Stimulated activated naive CD8-positive, alpha-beta T cell treated with anti-CD3 and anti-CD28 coated beads, Interleukin-15, Interleukin-2, amounts not matched to agents 100 U/mL and 50 U/mL, for 24 hours (primary cell): ENCODE measurements around the gene STX11.

Source experiments
- ATAC-seq: fragments of 150-1000 bp; cut with Tn5 transposase; one replicate; pipeline ENCODE4 v1.10.0; 2021
- DNase-seq: peaks from one replicate; pipeline ENCODE4 v3.0.0; 2021

The STX11 gene

DNA sequence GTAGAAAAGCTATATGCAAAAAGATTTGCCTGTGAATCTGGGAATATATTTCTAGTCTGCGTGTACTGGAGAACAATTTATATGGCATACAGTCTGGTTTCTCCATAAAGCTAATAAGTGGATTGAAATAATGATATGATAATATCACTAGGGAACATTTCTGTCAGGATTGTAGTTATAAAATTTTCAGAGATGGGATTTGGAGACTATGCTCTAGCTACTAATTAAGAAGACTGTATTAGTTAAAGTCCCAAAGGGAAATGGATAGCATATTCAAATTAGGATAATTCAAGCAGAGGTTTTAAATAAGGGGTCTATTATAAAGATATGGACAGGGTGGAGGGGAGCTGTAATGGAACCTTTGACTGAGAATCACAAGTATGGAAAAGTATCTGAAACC, 7.2 kb upstream of the STX11 start:
- no peak for ATAC-seq
- DNase-seq = no peak

- DNase-seq (no peak), ATAC-seq (no peak)
Observed at GRCh38 chr6:144143878-144144277, 6.4 kb upstream of the STX11 start.

- no peak for ATAC-seq
- no peak for DNase-seq
Observed at GRCh38 chr6:144144996-144145395, 5.3 kb upstream of the STX11 start.

GRCh38 chr6:144145541-144145940, 4.8 kb upstream of the STX11 start:
- ATAC-seq (no peak), DNase-seq (no peak)

DNA sequence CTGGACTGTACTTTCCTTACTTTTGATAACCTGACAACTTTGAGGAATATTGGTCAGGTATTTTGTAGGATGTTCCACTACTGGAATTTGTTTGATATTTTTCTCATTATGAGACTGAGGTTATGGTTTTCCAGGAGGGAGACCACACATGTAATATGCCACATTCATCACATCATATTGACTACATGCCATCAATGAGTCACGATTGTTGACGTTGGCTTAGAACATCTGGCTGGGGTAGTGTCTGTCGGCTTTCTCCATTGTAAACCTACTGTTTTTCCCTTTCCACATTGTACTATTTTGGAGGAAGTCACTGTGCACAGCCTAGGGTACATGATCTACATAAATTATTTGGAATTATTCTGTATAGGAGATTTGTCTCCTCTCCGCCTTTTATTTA, 1.4 kb upstream of the STX11 start:
- DNase-seq (no peak), ATAC-seq (no peak)

- no peak for DNase-seq
- no peak for ATAC-seq
Observed at GRCh38 chr6:144149558-144149893, 791 bp upstream of the STX11 start.

GRCh38 chr6:144150710-144151657, 667 bp downstream of the STX11 start:
- DNase-seq (peak; percentile 59), ATAC-seq (peak; percentile 74)

- no peak for ATAC-seq
- no peak for DNase-seq
Observed at GRCh38 chr6:144152334-144152900, 2.1 kb downstream of the STX11 start.

DNA sequence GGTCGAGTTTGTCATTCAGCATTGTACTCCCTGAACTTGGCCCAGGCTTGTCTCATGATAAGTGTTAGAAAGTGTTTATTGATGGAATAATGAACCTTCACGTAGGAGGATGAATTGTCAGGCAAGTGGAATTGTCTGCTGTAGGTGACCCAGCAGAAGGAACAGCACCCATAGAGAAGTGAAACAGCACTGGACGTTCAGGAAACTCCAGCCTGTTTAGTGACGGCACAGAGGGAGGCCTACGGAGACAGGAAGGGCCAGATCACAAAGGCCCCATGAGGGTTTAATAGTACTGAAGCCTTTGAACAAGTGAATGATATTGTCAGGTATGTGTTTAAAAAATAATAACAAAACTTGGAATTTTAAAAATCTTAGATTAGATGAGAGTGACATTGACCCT, 2.9 kb downstream of the STX11 start:
- no peak for DNase-seq
- ATAC-seq = no peak

DNA sequence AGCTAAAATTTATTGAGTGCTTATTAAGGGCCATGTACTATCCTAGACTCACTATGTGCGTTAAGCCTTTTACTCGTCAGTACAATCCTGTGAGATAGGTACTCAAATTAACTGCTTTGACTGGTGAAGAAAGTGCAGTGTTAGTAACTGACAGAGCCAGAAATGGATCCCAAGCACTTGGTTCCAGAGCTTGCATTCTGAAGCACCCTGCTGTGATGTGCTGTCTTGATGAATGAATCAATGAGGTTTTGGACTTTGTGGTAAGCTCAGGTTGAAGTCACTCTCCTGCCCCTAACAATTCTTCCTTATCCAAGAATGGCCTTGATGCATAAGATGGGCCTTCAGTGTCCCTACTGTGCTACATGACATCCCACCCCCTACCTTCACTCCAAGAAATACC, 3.7 kb downstream of the STX11 start:
- no peak for DNase-seq
- ATAC-seq = no peak

- no peak for DNase-seq
- no peak for ATAC-seq
Observed at GRCh38 chr6:144155529-144155928, 5.2 kb downstream of the STX11 start.

DNA sequence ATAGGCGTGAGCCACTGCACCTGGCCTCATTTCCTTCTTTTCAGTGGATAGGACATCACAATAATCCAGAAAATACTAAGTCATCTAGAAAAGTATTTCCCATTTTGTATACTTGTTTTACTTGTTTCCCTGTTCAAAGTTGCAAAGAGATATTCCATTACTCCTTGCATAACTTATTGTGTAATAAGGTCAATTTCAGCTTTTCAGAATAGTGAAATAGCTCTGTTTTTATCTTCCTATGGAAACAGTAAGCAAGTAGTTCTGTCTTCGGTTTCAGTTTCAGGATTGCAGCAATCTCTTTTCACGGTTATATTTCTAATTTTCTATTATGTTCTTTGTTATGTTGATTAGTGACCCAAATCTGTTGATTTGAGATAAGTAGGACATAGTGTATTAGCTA, 6.0 kb downstream of the STX11 start:
- DNase-seq (no peak), ATAC-seq (no peak)

DNA sequence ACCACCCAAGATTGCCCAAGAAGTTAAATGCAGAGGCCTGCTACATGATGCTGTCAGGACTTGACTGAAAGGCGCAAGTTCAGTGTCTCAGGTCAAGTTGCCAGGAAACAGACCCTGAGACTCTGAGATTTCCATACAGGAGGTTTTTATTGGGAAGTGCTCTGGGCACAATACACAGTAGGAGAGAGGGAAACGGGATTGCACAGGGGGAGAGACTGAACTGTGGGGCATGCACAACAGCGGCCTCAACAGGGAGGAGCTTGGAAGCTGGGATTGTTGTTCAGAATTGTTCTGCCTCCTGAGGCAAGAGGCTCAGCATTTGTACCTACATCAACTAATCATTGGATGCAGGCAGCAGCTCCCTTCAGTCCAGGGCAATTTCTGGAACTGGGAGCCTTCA, 6.7 kb downstream of the STX11 start:
- DNase-seq = no peak
- no peak for ATAC-seq

GRCh38 chr6:144158133-144158532, 7.8 kb downstream of the STX11 start:
- ATAC-seq = no peak
- DNase-seq = no peak

DNA sequence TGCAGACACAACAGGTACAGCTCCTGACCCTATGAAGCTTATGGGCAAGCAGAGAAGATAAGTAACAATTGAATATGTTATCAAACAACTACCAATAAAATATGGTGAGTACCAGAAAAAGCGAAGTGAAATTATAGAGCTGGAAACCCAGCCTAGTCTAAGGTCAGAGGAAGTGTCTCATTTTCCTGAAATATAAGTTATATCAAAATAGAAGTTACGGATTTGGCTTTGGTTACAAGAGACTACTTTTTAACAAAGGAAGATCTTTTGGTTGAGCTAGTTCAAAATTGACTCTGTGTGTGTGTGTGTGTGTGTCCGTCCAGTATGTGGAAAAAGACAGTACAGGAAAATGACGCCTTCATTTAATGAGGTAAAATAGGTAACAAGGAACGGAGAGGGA, 8.9 kb downstream of the STX11 start:
- ATAC-seq = no peak
- DNase-seq = no peak

DNA sequence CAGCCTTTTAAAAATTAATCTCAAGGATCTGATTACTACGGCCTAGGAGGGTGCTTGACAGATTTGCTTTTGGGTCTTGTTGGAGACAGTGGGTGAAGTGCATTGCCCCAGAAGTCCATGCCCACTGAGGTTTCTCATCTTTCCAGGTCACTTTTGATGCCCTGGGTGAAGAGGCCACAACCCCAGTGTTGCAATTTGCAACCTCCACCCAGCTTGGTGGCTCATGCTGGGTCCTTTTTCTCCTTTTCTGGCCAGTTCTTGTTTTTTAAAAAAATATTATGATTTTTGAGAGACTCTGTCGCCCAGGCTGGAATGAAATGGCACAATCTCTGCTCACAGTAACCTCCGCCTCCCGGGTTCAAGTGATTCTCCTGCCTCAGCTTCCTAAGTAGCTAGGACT, 9.4 kb downstream of the STX11 start:
- ATAC-seq = no peak
- no peak for DNase-seq

GRCh38 chr6:144160431-144161005, 10.2 kb downstream of the STX11 start:
- ATAC-seq = no peak

GRCh38 chr6:144161975-144162374, 11.7 kb downstream of the STX11 start:
- DNase-seq (no peak), ATAC-seq (no peak)

More at GRCh38 chr6:144160431-144161005, 10.2 kb downstream of the STX11 start:
- no peak for DNase-seq

DNA sequence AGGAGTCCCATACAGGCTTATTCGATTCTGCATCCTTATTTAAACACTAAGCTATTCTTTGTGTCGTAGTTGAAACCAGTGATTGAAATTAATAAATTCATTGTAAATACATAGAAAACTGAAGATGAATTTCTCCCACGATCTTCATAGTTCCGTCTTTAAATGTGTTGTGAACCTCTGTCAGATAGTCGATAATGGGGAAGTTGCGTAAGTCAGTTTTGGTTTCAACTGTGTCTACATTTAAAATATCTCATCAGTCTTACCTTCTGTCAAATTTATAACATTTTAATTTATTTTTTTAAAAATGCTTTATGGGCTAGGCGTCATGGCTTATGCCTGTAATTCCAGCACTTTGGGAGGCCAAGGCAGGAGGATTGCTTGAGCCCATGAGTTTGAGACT, 12.7 kb downstream of the STX11 start:
- DNase-seq (no peak), ATAC-seq (no peak)

- no peak for DNase-seq
- no peak for ATAC-seq
Observed at GRCh38 chr6:144165784-144166183, 15.5 kb downstream of the STX11 start.

DNA sequence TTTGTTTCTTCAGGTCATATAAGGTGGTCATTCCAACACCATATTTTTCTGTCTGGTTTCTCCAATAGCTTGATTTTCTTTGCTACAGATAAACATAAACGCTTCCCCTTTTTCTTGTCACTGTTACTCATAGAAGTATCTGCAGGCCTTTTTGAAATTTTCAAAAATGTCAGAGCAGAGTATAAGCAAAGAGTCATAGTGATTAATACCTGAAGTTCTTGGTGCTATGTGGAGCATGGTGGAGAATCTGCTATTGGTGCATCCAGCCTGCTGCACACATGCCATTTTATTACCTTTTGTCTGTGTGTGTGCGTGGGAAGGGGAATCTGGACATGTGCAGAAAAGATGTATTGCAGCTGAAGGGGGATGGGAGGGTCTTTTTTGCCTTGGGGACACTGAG, 19.7 kb downstream of the STX11 start:
- ATAC-seq (no peak), DNase-seq (no peak)

DNA sequence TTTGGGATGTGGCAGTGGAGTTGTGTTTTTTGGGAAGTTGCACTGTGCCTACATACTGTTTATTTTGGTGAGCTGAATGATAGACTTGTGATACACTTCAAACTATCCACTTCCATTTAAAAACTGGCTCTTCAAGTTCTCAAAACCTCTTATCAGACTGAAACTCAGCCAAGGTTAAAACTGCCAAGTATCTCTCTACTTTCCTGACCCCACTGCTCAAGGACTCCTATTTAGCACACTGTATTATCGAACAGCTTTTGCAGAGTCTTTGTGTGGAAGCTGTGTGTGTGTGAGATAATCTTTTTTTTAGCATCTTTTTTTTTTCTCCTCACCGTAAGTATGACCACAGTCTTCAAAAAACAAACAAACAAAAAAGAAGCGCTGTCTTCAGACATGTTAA, 21.1 kb downstream of the STX11 start:
- DNase-seq = no peak

GRCh38 chr6:144174006-144174405, 23.7 kb downstream of the STX11 start:
- DNase-seq = no peak

More for the DNA sequence above, 21.1 kb downstream of the STX11 start:
- ATAC-seq = no peak

DNA sequence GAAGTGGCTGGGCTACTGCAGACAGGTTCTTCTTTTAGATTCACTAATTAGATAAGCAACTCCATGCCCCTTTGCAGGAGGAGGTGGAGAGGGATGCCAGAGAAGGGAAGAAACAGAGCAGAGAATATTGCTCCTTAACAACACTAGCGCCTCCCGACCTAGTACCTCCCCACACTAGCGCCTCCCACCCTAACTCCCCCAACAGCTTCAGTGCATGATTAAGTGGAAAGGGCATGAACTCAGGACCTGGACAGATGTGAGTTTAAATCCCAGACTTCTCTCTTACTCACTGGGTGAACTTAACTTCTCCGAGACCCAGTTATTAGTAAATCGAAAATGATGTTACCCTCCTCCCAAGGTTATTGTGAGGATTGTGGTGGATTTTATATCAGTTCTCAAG, 25.7 kb downstream of the STX11 start:
- DNase-seq (no peak), ATAC-seq (no peak)

More at GRCh38 chr6:144174006-144174405, 23.7 kb downstream of the STX11 start:
- ATAC-seq = no peak
